Pancreas (tissue), 10 donors: ENCODE data around the gene AP4B1. TPM values are rescaled to one million over a fixed set of nuclear protein-coding genes. Genes with fewer than 3 reads are reported as not detected.
A peak's percentile ranks its signal among the peaks of the same experiment; 100 is the strongest.
"Not testable (repeated sequence)": the region's sequence is repeated elsewhere in the genome, so short reads cannot be mapped to it uniquely, and the experiment has no call there.

Experiments used
- ATAC-seq, 4 donors: fragments of 200-7000 bp; cut with Tn5 transposase; one replicate each; pipeline versions ENCODE4 v1.8.0 to v1.9.1; 2020; ENCODE audit warnings: mild to moderate bottlenecking in 4 of 4, moderate library complexity in 4 of 4
- DNase-seq, 6 donors: peaks; one replicate each; pipeline ENCODE4 v3.0.0-alpha.2; 2020
- FAIRE-seq: peaks from 2 replicates; lab custom pipeline; 2012; peaks lifted over from hg19 to GRCh38; lab: Jason Lieb, UNC
- H3K27ac ChIP-seq, 4 donors: fragments of 200-600 bp; sonication (generic); 1 replicate in 3 of 4; 2 replicates in 1 of 4; pipeline versions ENCODE4 v1.5.0 to v1.8.0; 2020
- H3K27me3 ChIP-seq, 4 donors: fragments of 200-600 bp; one replicate each; pipeline ENCODE4 v1.8.0; 2021
- H3K36me3 ChIP-seq, 3 donors: fragments of 200-600 bp; sonication (generic) in 1 of 3; one replicate each; pipeline versions ENCODE4 v1.5.0 to v1.8.0; 2020 to 2021
- H3K4me1 ChIP-seq, 3 donors: fragments of 200-600 bp; one replicate each; pipeline ENCODE4 v1.8.0; 2021
- H3K4me3 ChIP-seq, 4 donors: fragments of 200-600 bp; sonication (generic) in 2 of 4; one replicate each; pipeline versions ENCODE4 v1.5.0 to v1.8.0; 2020 to 2021
- H3K9me3 ChIP-seq, 4 donors: fragments of 200-600 bp; one replicate each; pipeline ENCODE4 v1.8.0; 2021
- CTCF ChIP-seq, 4 donors: fragments of 200-600 bp; sonication (generic) in 3 of 4; IDR thresholded peaks; one replicate each; pipeline versions ENCODE4 v1.5.0 to v1.8.0; 2021; ENCODE audit warnings: antibody characterized with exemption in 4 of 4
- WGBS, 2 donors: extraction: QIAGEN DNeasy Blood & Tissue Kit; methylation state at CpG; one replicate each; pipeline ENCODE4 v1.1.7; 2013; 5-methylcytosine and 5-hydroxymethylcytosine counted together
- intact Hi-C, 3 donors: fragments of 100-400 bp; cut with DNase I; formaldehyde crosslinking; loops; one replicate each; pipeline versions ENCODE4 v1.11.1 to v1.14.2; 2022
- polyA plus RNA-seq, 2 donors: library from polyadenylated mRNA; stranded (reverse); fragments of 200-250 nt; gene quantifications; one replicate each; pipeline ENCODE4 v1.2.3, GENCODE V29; 2013
- total RNA-seq, 6 donors: library from RNA; stranded (reverse); fragmentation: NEBNext Ultra II Directional in 4 of 6; extraction: Animal tissue kit (Norgen Biotek cat#: 25700) in 4 of 6; gene quantifications; one replicate each; pipeline versions ENCODE4 v1.2.1 to v1.2.4, GENCODE V29; 2021 to 2023
- donor health status: healthy with polysubstance abuse.
- donor health status: DM: no; HTN: no; CAD: no; lungs with moderate emphysema.
- donor health status: DM: no; HTN: no; CAD: no.
- donor health status: control.
- donor health status: control.
- donor health status: Bipolar disorder and iron deficiency.
- donor health status: DM: yes; HTN: yes; CAD: no.
- donor health status: DM: no; HTN: no; CAD: no.
- donor health status: DM: no; HTN: no; CAD: no.
- donor health status: DM: yes; HTN: yes; CAD: no.

AP4B1 gene
- total RNA-seq (10 to 100 TPM in 5 of 6 donors, 1 to 10 TPM in 1; 8.2 to 16.4 (median 11.8) TPM), polyA plus RNA-seq (10 to 100 TPM; 17.4 to 37.5 TPM)

GRCh38 chr1:113904674-113905434 is at the start of gene AP4B1, which contains the start of gene DCLRE1B:
TSS of gene AP4B1 (minus strand) at chr1:113904799. CDS start at chr1:113904717, 82 bp downstream.
TSS of gene DCLRE1B (plus strand) at chr1:113905326. CDS start at chr1:113905587, 261 bp downstream.
- H3K4me1 ChIP-seq, result peaks cover 4 to 14% (median 6%) of the 10 kb centered on the region in 3 donors
- WGBS, 2 donors, result 0 to 1% methylated on average over 67 of the region's 67 CpGs
- H3K9me3 ChIP-seq, result no peaks in the 10 kb centered on the region
- H3K4me3 ChIP-seq, result peak within 1 kb of the TSS; percentile 56 to 90 (median 65)
- FAIRE-seq, result peak; percentile 49
- DNase-seq, result peak; percentile 95 to 99 (median 99)
- TF ChIP-seq CTCF (IDR thresholded peaks at IDR 0.05), result peak in 3 of 4 donors; percentile 23 to 49 (median 40)
- peaks cover 0 to 4% (median 0%) of the 10 kb centered on the region in 3 donors for H3K36me3 ChIP-seq
- ATAC-seq, result peak; percentile 93 to 97 (median 95)
- intact Hi-C loops, result loop anchor here in 1 of 3 donors (10.0 kb wide), 1 partner anchor 70 kb away; no protein-coding TSS in a partner anchor
- peak within 1 kb of the TSS; percentile 64 to 94 (median 85) for H3K27ac ChIP-seq
- H3K27me3 ChIP-seq, result no peaks in the 10 kb centered on the region

GRCh38 chr1:113951719-113952118 is 47.1 kb upstream of the AP4B1 start:
- no peaks in the 10 kb centered on the region for H3K9me3 ChIP-seq
- peaks cover 0 to 7% (median 2%) of the 10 kb centered on the region in 3 donors for H3K36me3 ChIP-seq
- H3K4me3 ChIP-seq, result no peak overlapping the region
- no peak for ATAC-seq
- H3K4me1 ChIP-seq, result peaks cover 21 to 29% (median 28%) of the 10 kb centered on the region in 3 donors
- 97 to 98% methylated on average over 2 of the region's 2 CpGs for WGBS, 2 donors
- no peak for DNase-seq
- H3K27ac ChIP-seq, result no peak overlapping the region
- FAIRE-seq, result no peak
- intact Hi-C loops, result no loop called here
- no peak for TF ChIP-seq CTCF (IDR thresholded peaks at IDR 0.05)
- H3K27me3 ChIP-seq, result no peaks in the 10 kb centered on the region

GRCh38 chr1:113950908-113951307 is 46.3 kb upstream of the AP4B1 start:
- H3K4me3 ChIP-seq, result no peak overlapping the region
- H3K36me3 ChIP-seq, result no peaks in the 10 kb centered on the region
- ATAC-seq, result no peak
- no peak for DNase-seq
- 99 to 100% methylated on average over 1 of the region's 1 CpG for WGBS, 2 donors
- H3K27me3 ChIP-seq, result no peaks in the 10 kb centered on the region
- no peaks in the 10 kb centered on the region for H3K9me3 ChIP-seq
- H3K4me1 ChIP-seq, result peaks cover 29 to 36% (median 34%) of the 10 kb centered on the region in 3 donors
- FAIRE-seq, result no peak
- TF ChIP-seq CTCF (IDR thresholded peaks at IDR 0.05), result no peak
- intact Hi-C loops, result no loop called here
- no peak overlapping the region for H3K27ac ChIP-seq

- intact Hi-C loops, result no loop called here
- peak in 2 of 4 donors; percentile 9 to 16 for TF ChIP-seq CTCF (IDR thresholded peaks at IDR 0.05)
- FAIRE-seq, result no peak
- DNase-seq, result peak in 1 of 6 donors; percentile 50
- Histone ChIP-seq H3K4me3 (no peak overlapping the region), H3K27ac (peak overlapping the region in 1 of 4 donors; percentile 39), H3K9me3 (no peaks in the 10 kb centered on the region), H3K36me3 (no peaks in the 10 kb centered on the region), H3K27me3 (no peaks in the 10 kb centered on the region), H3K4me1 (peaks cover 29 to 38% (median 34%) of the 10 kb centered on the region in 3 donors)
- ATAC-seq, result peak; percentile 23 to 76 (median 42)
- WGBS, 2 donors, result 52 to 66% methylated on average over 5 of the region's 5 CpGs
Observed at GRCh38 chr1:113949007-113949406, 44.4 kb upstream of the AP4B1 start.

- peaks cover 29 to 38% (median 37%) of the 10 kb centered on the region in 3 donors for H3K4me1 ChIP-seq
- FAIRE-seq, H3K36me3 ChIP-seq, H3K4me3 ChIP-seq, H3K9me3 ChIP-seq, H3K27me3 ChIP-seq, intact Hi-C loops, DNase-seq: not testable (repeated sequence)
- peak overlapping the region in 3 of 4 donors; percentile 16 to 53 (median 39) for H3K27ac ChIP-seq
- ATAC-seq, result peak in 1 of 4 donors; percentile 9
- 72 to 74% methylated on average over 4 of the region's 4 CpGs for WGBS, 2 donors
Observed at GRCh38 chr1:113948151-113948550, 43.6 kb upstream of the AP4B1 start.
